GM18870 (cell line): ENCODE results near the gene USP20.
A peak's percentile ranks its signal among the peaks of the same experiment; 100 is the strongest.
"Not testable (repeated sequence)": the region's sequence is repeated elsewhere in the genome, so short reads cannot be mapped to it uniquely, and the experiment has no call there.

Experiments used
- ATAC-seq: cut with Tn5 transposase; IDR thresholded peaks from one replicate; pipeline ENCODE4 v1.9.1; 2021; ENCODE audit warnings: moderate library complexity; ENCODE audit not compliant: unreplicated experiment

Gene USP20

DNA sequence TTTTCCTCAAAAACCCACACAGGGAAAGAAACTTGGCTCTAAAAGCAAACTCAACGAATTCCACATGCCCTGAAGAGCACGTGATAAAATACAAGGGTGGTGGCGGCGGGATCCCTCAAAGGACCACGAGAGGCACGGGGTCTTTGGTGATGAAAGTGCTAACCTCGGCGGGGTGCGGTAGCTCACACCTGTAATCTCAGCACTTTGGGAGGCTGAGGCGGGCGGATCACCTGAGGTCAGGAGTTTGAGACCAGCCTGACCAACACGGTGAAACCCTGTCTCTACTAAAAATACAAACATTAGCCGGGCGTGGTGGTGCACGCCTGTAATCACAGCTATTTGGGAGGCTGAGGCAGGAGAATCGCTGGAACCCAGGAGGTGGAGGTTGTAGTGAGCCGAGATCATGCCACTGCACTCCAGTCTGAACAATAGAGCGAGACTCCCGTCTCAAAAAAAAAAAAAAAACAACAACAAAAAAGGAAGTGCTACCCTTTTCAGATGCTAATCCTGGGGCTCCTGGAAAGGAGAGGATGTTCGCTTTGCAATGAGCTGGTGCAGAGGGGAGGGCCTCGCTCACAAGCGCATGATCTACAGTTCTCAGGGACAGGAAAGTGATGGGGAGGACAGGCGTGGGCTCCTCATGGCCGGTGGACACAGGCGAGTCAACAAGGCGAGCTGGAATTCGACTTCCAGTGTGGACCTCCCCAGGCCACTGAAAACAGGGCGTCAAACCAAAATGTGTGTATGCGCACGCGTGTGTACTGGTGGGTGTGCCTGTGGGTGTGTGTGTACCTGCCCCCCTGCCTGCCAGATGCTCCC is 54.1 kb downstream of the USP20 start:
- ATAC-seq, result no peak

DNA sequence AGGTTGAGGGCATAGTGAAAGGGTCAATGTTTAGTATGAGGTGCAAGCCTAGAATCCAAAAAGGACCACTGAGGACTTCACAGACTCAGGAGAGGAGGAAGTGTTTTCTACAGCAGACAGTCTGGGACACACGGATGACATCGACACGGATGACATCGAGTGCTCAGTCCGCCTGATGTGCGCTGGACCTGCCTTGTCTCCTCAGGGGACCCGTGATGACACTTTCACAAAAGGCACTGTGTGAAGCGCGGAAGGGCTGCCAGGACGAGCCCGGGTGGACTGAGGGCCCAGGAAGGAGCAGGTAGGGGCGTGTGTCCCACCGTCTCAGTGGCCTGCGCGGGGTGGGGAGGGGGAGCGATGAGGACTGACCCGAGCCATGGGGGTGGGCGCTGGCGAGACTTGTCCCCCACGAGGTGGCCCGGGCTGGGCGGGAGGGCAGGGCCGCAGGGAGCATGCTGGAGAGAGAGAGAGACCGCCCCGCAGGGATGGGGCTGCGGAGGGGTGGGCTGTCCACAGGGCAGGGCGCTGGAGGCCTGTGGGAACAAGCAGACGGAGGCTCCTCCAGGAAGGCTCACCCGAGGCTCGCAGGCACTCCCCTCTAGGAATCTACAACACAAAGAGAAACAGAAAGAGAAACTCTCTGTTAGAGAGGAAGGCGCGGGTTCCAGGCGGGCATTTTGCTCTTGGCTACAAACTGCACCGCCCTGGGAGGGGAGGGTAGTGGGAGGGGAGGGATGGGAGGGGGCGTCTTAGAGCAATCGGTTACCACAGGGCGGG is 54.9 kb downstream of the USP20 start:
- no peak for ATAC-seq

DNA sequence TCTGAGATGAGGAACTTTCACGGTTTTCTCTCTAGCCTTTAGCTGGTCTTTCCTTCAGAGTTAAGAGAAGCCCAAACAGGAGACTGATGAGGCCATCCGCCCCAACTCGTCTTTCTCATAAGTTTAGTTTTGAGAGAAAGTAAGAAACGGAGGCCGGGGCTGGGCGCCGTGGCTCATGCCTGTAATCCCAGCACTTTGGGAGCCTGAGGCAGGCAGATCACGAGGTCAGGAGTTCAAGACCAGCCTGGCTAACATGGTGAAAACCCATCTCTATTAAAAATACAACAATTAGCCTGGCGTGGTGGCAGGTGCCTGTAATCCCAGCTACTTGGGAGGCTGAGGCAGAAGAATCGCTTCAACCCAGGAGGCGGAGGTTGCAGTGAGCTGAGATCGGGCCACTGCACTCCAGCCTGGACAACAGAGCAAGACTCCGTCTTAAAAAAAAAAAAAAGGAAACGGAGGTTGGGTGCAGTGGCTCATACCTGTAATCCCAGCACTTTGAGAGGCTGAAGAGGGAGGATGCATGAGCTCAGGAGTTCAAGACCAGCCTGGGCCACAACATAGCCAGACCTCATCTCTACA is 55.6 kb downstream of the USP20 start:
- ATAC-seq, result not testable (repeated sequence)

DNA sequence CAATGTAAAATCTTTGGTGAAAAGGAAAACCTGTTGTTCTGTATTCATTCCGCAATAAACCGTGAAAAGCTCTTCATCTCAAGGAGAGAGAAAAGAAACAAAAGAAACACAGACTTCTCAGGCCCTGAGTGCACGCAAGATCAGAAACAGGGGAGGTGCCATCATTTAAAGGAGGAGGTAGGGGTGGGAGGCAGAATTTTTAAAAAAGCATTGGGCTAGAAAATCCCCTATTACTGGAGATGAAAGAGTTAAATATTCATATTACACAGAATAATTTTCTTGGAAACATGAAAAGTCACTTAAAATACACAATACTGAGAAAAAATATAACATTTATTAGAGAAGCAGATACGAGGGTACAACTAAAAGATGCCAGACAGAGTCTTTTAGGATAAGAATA is 56.3 kb downstream of the USP20 start:
- no peak for ATAC-seq

DNA sequence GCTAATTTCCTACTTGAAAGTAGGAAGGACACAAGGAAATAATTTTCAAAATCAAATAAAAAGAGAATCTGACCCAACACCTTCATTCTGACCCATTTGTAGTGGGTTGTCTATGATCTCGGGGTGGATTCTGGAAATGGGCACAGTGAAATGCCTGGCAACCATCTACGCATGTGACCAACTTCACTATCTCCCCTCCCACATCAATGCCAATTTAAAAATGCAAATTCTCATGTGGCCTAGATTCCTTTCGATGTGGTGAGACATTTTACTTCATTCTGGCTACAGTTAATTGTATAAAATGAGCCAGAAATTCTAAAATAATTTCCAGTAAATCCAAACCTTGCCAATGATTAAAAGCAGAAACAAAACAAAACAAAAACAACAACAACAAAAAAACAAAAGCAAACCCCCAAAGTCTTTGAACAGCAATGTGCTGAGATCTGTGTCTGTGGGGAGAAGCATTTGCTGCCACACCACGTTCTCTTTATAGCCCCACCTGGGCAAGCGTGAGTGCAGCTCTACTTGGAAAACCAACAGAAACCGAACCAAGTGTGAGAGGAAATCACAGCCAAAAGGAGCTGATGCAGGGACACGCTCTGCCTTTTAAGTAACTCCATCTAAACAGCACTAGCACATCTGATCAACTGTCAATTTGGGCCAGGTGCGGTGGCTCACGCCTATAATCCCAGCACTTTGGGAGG is 59.0 kb downstream of the USP20 start:
- ATAC-seq, result no peak

DNA sequence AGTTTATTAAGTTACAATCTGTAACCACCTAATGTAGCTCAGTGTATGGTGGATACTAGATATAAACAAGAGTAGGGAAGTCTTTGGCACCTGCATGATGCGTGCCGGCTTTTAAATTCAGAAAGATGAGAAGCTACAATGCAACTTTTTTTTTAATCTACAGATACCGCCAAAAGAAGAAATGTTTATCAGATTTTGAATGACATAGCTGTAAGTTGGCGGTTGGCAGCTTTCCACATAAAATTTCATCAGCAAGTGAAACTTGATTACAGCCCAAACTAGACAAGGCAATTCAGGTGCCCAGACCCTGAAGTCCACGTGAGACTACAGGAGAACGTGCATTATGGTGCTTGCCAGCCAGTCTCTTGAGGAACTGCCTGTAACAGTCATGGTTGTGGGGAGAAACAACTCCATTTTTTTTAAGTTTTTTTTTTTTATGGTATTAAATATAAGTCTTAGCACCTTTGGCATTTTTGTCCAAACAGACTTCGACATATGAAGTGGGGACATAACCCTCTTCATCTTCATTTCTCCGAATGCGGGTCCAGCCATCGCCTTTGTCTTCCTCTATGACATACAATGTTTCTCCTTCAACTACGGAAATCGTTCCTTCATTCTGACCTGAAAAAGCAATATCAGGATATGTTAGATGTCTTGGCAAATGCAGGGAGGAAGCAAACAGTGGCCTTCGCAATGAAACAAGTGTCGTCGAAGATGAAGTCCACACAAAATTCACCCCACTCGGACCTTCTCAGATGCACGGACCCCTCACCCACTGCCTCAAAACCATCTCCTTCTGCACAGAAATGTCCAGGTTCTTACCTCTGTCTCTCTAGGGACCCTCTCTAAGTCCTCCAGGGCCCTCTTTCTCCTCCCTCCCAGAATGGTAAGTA is 60.4 kb downstream of the USP20 start:
- no peak for ATAC-seq

DNA sequence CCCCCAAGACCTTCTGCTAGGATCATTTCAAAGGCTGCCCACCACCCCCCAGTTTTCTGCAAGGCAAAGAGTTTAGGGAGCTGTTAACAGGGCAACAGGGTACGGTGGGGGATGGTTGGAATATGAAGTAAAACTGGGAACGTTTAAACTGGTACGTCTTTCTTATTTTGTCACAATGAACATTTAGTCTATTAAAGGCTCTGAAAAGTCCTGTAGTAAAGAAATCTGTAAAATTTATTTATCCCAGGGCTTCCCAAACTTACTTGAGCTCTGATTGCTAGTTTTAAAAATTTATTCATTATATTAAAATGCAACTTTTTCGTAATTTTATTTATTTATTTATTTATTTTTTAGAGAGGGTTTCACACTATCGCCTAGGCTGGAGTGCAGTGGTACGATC is 62.0 kb downstream of the USP20 start:
- no peak for ATAC-seq

DNA sequence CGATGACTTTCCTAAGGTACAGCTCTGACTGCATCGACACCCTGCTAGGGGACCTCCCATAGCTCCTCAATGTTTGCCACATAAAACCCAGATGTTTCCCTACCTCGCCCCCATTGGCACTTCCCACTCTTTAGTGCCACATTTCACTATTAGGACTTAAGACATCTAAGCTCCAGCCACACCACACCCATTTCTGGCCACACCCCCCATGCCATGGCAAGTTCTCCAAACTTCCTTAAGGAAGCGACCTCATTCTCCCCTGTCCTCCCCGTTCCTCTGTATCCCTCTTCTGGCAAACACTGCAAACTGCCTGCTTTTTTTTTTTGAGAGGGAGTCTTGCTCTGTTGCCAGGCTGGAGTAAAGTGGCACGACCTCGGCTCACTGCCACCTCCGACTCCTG is 62.9 kb downstream of the USP20 start:
- no peak for ATAC-seq

DNA sequence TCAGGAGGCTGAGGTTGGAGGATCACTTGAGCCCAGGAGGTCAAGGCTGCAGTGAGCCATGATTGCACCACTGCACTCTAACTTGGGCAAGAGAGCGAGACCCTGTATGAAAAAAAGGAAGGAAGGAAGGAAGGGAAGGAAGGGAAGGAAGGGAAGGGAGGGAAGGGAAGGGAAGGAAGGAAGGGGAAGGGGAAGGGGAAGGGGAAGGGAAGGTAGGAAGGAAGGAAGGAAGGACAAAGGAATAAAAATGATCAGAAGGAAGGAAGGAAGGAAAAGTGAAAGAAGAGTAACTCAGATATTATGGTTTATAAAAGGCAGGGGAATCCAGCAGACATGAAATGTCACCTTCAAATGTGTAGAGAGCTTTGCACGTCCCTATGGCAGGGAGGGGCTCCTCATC is 64.4 kb downstream of the USP20 start:
- no peak for ATAC-seq

DNA sequence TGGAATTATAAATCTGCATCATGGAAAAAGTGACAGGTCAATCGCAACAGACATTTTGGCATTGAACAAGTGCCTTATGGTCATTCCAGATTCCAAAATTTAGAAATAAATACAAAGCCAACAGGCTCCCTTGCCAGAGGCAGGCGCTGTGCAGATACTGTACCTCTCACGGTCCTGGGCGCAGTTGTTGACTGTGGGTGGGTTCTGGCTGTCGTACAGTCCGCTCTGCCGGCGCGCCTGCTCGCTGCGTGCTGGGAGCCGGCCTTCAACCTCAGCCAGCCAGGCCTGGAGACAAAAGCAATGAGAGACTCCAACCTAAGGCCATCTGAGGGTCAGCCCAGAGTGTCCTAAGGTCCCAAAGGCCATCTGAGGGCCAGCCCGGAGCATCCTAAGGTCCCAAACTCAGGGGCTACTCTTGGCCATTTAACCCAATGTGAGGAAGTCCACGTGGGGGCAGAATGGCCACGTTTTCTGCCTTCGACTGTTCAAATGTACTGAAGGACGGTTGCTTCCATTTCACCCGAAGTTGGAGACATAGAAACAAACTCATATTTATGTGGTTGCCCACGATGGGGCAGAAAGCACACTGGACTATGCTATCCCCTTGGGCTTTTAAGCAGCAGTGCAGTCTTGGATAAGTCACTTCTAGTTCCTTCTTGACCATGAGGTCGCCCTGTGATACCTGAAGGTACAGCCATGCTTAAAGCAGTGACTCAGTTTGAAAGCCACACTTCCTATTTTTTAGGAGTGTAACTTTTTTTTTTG is 65.2 kb downstream of the USP20 start:
- peak; percentile 76 for ATAC-seq

DNA sequence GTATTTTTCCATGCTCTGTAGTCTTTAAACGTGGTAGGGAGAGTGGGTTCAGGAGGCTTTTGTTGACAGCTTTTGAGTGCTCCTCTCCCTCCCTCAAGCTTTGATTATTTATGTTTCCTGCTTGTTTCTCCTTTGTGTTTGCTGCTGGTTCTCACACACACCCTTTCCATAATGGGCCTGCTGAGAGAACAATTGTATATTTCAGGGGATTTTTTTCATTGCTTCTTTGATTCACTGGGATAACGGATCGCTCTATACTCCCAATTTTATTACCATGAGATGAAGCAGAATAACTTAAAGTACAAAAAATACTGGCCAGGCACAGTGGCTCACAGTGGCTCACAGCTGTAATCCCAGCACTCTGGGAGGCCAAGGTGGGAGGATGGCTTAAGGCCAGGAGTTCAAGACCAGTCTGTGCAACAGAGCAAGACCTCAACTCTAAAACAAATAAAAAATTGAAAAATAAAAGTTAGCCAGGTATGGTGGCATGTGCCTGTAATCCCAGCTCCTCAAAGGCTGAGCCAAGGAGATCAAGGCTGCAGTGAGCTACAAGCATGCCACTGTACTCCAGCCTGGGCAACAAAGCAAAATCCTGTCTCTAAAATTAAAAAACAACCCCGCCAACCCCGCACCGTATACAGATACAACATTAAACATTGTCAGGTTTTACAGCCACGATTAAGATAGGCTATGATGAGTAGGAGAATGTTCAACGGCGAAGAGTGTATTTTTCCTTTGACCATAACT is 66.9 kb downstream of the USP20 start:
- ATAC-seq, result no peak

DNA sequence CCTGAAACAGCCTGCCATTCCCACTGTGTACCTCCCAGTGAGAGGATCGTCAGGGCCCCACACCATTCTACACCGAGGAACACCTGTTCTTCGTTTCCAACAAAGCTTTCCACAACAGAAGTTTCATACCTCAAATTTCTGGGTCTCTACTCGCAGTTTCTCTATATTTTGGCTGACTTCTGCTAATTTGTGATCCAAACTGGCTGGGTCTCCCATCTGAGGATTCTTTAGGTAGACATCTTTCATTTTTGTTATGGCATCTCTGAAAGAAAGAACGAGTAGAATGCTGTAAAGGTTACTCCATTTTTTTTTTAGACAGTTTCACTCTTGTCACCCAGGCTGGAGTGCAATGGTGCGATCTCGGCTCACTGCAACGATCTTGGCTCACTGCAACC is 67.5 kb downstream of the USP20 start:
- no peak for ATAC-seq

DNA sequence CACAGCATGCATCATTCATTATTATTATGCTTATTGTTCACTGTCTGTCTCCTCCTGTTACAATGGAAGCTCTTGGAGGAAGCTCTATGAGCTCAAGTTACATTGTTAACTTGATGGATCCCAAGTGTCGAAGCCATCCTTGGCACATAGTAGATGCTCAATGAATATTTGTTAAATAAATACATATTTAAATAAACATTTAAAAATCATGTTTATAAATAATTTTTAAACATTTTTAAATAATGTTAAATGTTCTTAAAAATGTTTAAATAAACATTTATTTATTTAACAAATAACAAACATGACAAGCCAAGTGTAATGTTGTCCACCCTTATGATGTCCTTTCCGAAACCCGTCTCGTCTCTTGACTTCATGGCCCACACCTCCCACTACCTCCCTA is 69.5 kb downstream of the USP20 start:
- no peak for ATAC-seq

DNA sequence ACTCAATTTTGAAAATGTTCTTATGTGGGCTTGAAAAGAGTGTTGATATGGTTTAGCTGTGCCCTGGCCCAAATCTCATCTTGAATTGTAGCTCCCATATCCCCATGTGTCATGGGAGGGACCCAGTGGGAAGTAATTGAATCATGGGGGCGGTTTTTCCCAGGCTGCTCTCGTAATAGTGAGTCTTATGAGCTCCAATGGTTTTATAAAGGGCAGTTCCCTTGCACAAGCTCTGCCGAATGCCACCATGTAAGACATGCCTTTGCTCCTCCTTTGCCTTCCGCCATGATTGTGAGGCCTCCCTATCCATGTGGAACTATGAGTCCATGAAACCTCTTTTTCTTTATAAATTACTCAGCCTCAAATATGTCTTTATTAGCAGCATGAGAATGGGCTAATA is 71.0 kb downstream of the USP20 start:
- ATAC-seq, result no peak

DNA sequence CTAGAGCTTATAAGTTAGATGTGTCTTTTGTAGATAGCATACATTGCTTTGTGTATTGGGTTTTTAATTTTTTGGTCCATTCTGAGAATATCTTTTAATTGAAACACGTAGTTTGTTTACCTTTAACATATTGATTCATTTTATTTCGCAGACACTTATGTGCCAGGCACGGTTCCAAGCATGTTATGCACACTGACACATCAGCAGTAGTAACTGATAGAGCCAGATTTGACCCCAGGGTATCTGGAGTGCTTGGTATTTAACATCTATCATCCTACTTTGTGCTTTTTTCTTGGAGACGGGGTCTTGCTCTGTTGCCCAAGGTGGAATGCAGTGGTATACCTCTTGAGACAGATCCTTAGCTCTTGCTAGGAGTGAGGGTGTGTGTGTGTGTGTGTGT is 71.9 kb downstream of the USP20 start:
- ATAC-seq, result no peak

DNA sequence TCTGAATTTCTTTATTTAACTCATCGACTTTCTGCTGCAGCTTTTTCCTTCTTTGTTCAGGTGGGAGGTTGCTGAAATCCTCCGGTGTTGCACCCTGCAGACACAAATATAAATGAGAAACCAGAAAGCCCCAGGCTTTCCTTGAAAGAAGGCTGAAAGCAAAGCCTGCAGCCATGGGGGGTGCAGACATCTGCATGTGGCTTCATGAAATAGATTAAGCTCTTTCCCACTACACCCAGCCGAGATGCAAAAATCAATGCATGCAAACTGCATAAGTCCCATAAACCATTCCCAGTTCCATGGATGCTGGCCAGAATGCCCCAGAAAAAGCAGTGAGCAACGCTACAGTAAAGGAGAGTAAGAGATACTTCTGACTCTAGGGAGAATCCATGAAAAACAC is 73.6 kb downstream of the USP20 start:
- no peak for ATAC-seq

DNA sequence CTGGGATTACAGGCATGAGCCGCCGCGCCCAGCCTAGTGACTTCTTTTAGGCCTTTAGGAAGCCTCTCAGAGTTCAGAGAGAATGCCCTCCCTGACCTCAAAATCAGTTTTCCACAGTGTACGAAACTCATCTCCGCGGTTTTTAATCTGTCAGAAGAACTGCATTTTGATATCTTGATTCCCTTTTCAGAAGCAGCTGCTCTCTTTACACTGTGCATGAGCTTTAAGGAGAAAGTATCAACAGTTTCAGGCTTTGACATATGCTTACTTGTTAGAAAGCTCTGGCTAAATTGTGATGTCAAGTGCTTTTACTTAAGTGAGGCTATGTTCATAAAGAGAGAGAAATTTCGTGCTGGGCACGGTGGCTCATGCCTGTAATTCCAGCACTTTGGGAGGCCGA is 74.6 kb downstream of the USP20 start:
- no peak for ATAC-seq

DNA sequence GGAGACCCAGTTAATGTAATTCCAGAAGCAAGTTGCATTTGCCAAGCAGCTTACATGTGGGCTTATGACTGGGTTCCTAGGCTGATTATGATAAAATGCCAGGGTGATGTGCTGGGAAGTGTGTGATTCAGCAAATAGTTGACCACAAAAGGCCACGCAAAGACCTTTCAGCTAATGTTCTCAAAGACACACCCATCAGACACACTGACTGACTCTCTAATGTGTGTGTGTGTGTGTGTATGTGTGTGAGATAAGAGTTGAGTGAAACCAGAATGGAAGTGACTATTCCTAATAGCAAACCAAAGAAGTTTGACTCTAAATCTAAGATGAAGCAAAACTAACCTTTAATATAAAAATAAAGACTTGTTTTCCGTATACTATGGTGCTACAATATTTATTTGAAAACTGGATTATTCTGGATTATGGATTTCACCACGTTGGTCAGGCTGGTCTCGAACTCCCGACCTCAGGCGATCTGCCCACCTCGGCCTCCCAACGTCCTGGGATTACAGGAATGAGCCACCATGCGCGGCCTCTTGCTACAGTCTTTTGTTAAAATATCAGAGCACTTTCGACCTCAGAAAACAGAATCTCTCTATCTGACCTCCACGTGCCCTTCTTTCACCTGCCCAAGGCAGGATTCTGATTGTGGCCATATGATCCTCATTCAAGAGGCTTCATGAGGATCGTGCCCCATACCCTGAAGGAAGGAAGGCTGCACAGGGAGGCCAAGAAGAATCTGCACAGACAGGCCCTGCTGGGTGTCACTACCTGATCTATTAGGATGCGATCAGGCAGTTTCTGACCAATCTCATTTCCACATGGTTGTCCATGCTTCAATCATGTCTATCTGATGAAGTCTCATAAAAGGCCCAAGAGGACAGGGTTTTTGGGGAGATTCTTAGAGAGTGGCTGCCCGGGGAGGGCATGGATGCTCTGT is 75.6 kb downstream of the USP20 start:
- ATAC-seq, result no peak
